Testis (tissue), 2 donors: ENCODE measurements around the gene TMEM19.

Source experiments
- CTCF ChIP-seq, 3 experiments: fragments of 450-650 bp in 2 of 3; fragments of 200-600 bp in 1 of 3; sonication (generic) in 1 of 3; IDR thresholded peaks; one replicate each; pipeline ENCODE4 v1.5.1; 2016 to 2019; ENCODE audit warnings: antibody characterized with exemption in 3 of 3, mild to moderate bottlenecking in 2 of 3, moderate library complexity in 1 of 3
- POLR2A ChIP-seq: fragments of 450-650 bp; IDR thresholded peaks from one replicate; pipeline ENCODE4 v1.6.1; 2017; ENCODE audit warnings: antibody characterized with exemption, mild to moderate bottlenecking, moderate library complexity

- no peak for TF ChIP-seq CTCF (IDR thresholded peaks at IDR 0.05)
- no peak for TF ChIP-seq POLR2A
These were observed 44.5 kb upstream of the TMEM19 start for GRCh38 chr12:71641390-71641789.
